ENCODE measurements around the gene FSD1.

FSD1 gene

GRCh38 chr19:4266253-4267000 is 38.0 kb upstream of the FSD1 start:
- TF ChIP-seq, protein P1, sequence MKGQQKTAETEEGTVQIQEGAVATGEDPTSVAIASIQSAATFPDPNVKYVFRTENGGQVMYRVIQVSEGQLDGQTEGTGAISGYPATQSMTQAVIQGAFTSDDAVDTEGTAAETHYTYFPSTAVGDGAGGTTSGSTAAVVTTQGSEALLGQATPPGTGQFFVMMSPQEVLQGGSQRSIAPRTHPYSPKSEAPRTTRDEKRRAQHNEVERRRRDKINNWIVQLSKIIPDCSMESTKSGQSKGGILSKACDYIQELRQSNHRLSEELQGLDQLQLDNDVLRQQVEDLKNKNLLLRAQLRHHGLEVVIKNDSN (IDR thresholded peaks at IDR 0.05), result no peak
- TF ChIP-seq, protein P2, sequence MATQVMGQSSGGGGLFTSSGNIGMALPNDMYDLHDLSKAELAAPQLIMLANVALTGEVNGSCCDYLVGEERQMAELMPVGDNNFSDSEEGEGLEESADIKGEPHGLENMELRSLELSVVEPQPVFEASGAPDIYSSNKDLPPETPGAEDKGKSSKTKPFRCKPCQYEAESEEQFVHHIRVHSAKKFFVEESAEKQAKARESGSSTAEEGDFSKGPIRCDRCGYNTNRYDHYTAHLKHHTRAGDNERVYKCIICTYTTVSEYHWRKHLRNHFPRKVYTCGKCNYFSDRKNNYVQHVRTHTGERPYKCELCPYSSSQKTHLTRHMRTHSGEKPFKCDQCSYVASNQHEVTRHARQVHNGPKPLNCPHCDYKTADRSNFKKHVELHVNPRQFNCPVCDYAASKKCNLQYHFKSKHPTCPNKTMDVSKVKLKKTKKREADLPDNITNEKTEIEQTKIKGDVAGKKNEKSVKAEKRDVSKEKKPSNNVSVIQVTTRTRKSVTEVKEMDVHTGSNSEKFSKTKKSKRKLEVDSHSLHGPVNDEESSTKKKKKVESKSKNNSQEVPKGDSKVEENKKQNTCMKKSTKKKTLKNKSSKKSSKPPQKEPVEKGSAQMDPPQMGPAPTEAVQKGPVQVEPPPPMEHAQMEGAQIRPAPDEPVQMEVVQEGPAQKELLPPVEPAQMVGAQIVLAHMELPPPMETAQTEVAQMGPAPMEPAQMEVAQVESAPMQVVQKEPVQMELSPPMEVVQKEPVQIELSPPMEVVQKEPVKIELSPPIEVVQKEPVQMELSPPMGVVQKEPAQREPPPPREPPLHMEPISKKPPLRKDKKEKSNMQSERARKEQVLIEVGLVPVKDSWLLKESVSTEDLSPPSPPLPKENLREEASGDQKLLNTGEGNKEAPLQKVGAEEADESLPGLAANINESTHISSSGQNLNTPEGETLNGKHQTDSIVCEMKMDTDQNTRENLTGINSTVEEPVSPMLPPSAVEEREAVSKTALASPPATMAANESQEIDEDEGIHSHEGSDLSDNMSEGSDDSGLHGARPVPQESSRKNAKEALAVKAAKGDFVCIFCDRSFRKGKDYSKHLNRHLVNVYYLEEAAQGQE (IDR thresholded peaks at IDR 0.05; ENCODE audit: low read depth), result no peak

- TF ChIP-seq, protein P2 (IDR thresholded peaks at IDR 0.05; ENCODE audit: low read depth), result no peak
- TF ChIP-seq ZBTB7A (IDR thresholded peaks at IDR 0.05; ENCODE audit: low read depth), result peak; percentile 97
- TF ChIP-seq RAD21 (IDR thresholded peaks at IDR 0.05; ENCODE audit: low read depth), result peak; percentile 77
- TF ChIP-seq YY1 (IDR thresholded peaks at IDR 0.05; ENCODE audit: low read depth), result no peak
- TF ChIP-seq, protein P1 (IDR thresholded peaks at IDR 0.05), result no peak
- TF ChIP-seq CEBPB (IDR thresholded peaks at IDR 0.05), result no peak
- TF ChIP-seq TCF12 (IDR thresholded peaks at IDR 0.05; ENCODE audit: low read depth), result no peak
- TF ChIP-seq FOXM1 (IDR thresholded peaks at IDR 0.05; ENCODE audit: borderline replicate concordance, low read depth), result no peak
Observed at GRCh38 chr19:4267101-4267900, 37.1 kb upstream of the FSD1 start.

GRCh38 chr19:4267901-4268815 is 36.2 kb upstream of the FSD1 start:
- no peak for TF ChIP-seq CREB1 (IDR thresholded peaks at IDR 0.05; ENCODE audit: low read depth)
- TF ChIP-seq, protein P1 (IDR thresholded peaks at IDR 0.05), result no peak
- no peak for TF ChIP-seq EP300 (IDR thresholded peaks at IDR 0.05; ENCODE audit: borderline replicate concordance)

DNA sequence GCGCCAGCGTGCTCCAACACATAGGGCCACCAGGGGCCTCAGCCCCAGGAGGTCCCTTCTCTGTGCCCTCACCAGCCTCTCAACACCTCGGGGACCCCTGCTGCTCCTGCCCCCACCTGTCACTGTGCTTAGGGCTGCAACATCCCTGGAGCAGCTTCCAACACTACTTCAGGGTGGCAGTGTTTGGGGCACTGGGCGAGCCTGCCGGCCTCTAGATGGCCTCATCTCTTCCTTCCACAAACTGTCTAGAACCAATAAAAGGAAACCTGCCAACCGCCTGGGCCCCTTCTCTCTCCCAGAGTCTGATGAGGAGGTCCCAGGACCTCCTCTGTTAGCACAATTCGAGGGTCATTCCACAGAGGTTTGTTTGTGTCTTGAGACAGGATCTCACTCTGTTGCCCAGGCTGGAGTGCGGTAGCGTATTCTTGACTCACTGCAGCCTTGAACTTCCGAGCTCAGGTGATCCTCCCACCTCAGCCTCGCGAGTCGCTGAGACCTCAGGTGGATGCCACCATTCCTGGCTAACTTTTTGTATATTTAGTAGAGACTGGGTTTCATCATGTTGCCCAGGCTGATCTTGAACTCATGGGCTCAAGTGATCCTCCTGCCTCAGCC is 35.5 kb upstream of the FSD1 start:
- TF ChIP-seq, protein P1 (IDR thresholded peaks at IDR 0.05), result no peak
- TF ChIP-seq RAD21 (IDR thresholded peaks at IDR 0.05; ENCODE audit: low read depth), result no peak
- TF ChIP-seq TAF1 (IDR thresholded peaks at IDR 0.05; ENCODE audit: low read depth), result no peak
- TF ChIP-seq TCF12 (IDR thresholded peaks at IDR 0.05; ENCODE audit: low read depth), result no peak
- no peak for TF ChIP-seq NFIC (IDR thresholded peaks at IDR 0.05)
- TF ChIP-seq, protein P3, sequence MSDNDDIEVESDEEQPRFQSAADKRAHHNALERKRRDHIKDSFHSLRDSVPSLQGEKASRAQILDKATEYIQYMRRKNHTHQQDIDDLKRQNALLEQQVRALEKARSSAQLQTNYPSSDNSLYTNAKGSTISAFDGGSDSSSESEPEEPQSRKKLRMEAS (IDR thresholded peaks at IDR 0.05), result no peak
- TF ChIP-seq FOXM1 (IDR thresholded peaks at IDR 0.05; ENCODE audit: borderline replicate concordance, low read depth), result no peak

DNA sequence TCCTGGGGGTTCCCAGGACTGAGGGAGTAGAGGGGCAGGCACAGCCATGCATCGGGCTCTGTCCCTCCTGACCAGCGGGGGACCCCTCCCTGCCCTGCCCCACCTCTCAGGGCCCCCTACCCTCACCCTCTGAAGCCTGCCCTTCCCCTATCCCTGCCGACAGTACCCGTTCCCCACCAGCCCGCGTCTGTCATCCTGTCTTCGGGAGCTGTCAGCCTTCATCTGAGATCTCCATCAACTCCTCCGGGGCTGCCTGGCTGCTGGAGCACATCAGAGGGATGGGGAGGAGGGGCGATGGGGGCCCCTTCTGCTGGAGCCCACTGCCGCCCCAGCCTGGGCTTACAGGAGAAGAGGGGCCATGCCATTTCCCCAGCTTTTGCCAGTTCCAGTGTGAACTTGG is 31.5 kb upstream of the FSD1 start:
- TF ChIP-seq YY1 (IDR thresholded peaks at IDR 0.05; ENCODE audit: low read depth) (no peak), TCF12 (IDR thresholded peaks at IDR 0.05; ENCODE audit: low read depth) (no peak), TEAD4 (IDR thresholded peaks at IDR 0.05) (no peak), RAD21 (IDR thresholded peaks at IDR 0.05; ENCODE audit: low read depth) (no peak), EGR1 (IDR thresholded peaks at IDR 0.05) (no peak)

All from Ishikawa (cell line).